ENCODE results near the gene ZFP69B. TPM values are rescaled to one million over a fixed set of nuclear protein-coding genes. Genes with fewer than 3 reads are reported as not detected.
A peak's percentile ranks its signal among the peaks of the same experiment; 100 is the strongest.

ZFP69B gene
- total RNA-seq, 4 donors from 2014 or later = 0.39 to 2.3 (median 1.3) TPM

- WGBS, 2 donors = 76 to 79% methylated on average over 3 of the region's 3 CpGs
- no peaks in the 10 kb centered on the region for H3K9me3 ChIP-seq
- no peak overlapping the region for H3K27ac ChIP-seq
- no peaks in the 10 kb centered on the region for H3K4me1 ChIP-seq
- H3K4me3 ChIP-seq = no peak overlapping the region
- no peak for DNase-seq (ENCODE audit: low spot score in 2 of 2)
- peaks cover 0 to 79% (median 16%) of the 10 kb centered on the region in 3 donors for H3K36me3 ChIP-seq
- no peaks in the 10 kb centered on the region for H3K27me3 ChIP-seq
- TF ChIP-seq EP300 (IDR thresholded peaks at IDR 0.05) (no peak), POLR2A (IDR thresholded peaks at IDR 0.05) (no peak)
- TF ChIP-seq, protein P1, sequence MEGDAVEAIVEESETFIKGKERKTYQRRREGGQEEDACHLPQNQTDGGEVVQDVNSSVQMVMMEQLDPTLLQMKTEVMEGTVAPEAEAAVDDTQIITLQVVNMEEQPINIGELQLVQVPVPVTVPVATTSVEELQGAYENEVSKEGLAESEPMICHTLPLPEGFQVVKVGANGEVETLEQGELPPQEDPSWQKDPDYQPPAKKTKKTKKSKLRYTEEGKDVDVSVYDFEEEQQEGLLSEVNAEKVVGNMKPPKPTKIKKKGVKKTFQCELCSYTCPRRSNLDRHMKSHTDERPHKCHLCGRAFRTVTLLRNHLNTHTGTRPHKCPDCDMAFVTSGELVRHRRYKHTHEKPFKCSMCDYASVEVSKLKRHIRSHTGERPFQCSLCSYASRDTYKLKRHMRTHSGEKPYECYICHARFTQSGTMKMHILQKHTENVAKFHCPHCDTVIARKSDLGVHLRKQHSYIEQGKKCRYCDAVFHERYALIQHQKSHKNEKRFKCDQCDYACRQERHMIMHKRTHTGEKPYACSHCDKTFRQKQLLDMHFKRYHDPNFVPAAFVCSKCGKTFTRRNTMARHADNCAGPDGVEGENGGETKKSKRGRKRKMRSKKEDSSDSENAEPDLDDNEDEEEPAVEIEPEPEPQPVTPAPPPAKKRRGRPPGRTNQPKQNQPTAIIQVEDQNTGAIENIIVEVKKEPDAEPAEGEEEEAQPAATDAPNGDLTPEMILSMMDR (IDR thresholded peaks at IDR 0.05) = no peak
These were observed 35.9 kb upstream of the ZFP69B start for GRCh38 chr1:40414331-40414730.

GRCh38 chr1:40416709-40417108 is 33.6 kb upstream of the ZFP69B start:
- 95 to 97% methylated on average over 4 of the region's 4 CpGs for WGBS, 2 donors
- TF ChIP-seq POLR2A (IDR thresholded peaks at IDR 0.05) (no peak), EP300 (IDR thresholded peaks at IDR 0.05) (no peak)
- TF ChIP-seq, protein P1 (IDR thresholded peaks at IDR 0.05) = no peak
- no peak for DNase-seq (ENCODE audit: low spot score in 2 of 2)
- Histone ChIP-seq H3K4me1 (peaks cover 0 to 6% (median 2%) of the 10 kb centered on the region in 4 donors), H3K9me3 (no peaks in the 10 kb centered on the region), H3K27me3 (no peaks in the 10 kb centered on the region), H3K36me3 (peaks cover 0 to 70% (median 20%) of the 10 kb centered on the region in 3 donors), H3K4me3 (no peak overlapping the region), H3K27ac (no peak overlapping the region)

- TF ChIP-seq, protein P1 (IDR thresholded peaks at IDR 0.05) = no peak
- no peak for TF ChIP-seq EP300 (IDR thresholded peaks at IDR 0.05)
- Histone ChIP-seq H3K36me3 (peaks cover 0 to 46% (median 24%) of the 10 kb centered on the region in 3 donors), H3K4me1 (peaks cover 0 to 13% (median 9%) of the 10 kb centered on the region in 4 donors), H3K27me3 (no peaks in the 10 kb centered on the region), H3K27ac (no peak overlapping the region), H3K9me3 (no peaks in the 10 kb centered on the region), H3K4me3 (no peak overlapping the region)
- DNase-seq (ENCODE audit: low spot score in 2 of 2) = peak in 1 of 2 donors; percentile 39
- WGBS, 2 donors = 37 to 40% methylated on average over 15 of the region's 15 CpGs
These were observed 28.6 kb upstream of the ZFP69B start for GRCh38 chr1:40421431-40422384.

DNA sequence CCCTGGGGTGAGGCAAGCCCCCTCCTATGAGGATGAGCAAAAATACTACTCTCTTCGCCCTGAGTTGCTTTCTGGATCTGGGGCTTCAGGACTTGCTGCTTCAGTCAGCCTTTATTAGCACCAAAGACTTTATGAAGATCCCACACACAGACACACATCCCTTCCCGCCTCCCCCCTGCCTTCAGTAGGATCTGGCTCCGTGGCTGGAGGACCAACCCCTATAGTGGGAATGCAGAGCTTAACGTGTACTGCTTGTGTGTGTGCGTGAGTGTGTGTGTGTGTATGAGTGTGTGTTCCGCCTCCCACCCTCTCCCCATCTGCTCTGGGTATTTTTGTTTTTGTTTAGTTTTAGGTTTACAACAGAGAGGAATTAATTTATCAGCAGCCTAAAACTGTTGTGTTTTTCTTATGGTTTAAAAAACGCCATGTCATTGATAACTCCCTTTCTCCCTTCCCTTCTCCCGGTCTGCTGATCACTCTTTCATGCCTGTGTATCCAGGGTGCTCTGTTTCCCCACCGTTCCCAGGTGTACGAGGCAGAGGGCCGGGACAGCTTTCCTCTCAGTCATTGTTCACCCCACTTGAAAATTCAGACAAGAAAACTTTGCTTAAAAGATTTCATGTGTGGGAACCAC is 27.5 kb upstream of the ZFP69B start:
- 73 to 76% methylated on average over 11 of the region's 11 CpGs for WGBS, 2 donors
- no peaks in the 10 kb centered on the region for H3K9me3 ChIP-seq
- no peak for TF ChIP-seq EP300 (IDR thresholded peaks at IDR 0.05)
- TF ChIP-seq, protein P1 (IDR thresholded peaks at IDR 0.05) = no peak
- no peak for TF ChIP-seq POLR2A (IDR thresholded peaks at IDR 0.05)
- DNase-seq (ENCODE audit: low spot score in 2 of 2) = no peak
- peaks cover 0 to 36% (median 16%) of the 10 kb centered on the region in 3 donors for H3K36me3 ChIP-seq
- H3K27ac ChIP-seq = peak overlapping the region in 1 of 4 donors; percentile 48
- H3K4me1 ChIP-seq = peaks cover 0 to 13% (median 9%) of the 10 kb centered on the region in 4 donors
- no peaks in the 10 kb centered on the region for H3K27me3 ChIP-seq
- no peak overlapping the region for H3K4me3 ChIP-seq

DNA sequence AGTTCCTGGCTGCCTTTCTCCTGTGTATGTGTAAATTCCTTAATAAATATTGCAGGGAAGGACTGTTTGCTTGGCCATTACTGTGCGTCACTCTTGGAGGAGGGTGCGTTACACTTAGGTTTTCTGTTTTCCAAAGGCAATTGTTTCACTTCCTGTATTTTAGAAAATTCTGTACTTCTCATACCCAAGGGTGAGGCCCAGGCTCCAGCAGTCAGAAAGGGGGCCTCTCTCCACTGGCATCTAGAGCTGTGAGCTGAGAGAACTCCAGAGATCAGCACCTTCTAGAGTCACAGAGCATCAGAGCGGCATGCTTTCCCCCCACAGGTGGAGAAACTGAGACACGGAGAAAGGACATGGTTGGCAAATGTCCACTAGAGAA is 27.0 kb upstream of the ZFP69B start:
- no peak overlapping the region for H3K27ac ChIP-seq
- TF ChIP-seq, protein P1 (IDR thresholded peaks at IDR 0.05) = no peak
- TF ChIP-seq EP300 (IDR thresholded peaks at IDR 0.05) = peak in 1 of 2 donors; percentile 15
- 91% methylated on average over 4 of the region's 4 CpGs for WGBS, 2 donors
- H3K4me1 ChIP-seq = peaks cover 0 to 13% (median 9%) of the 10 kb centered on the region in 4 donors
- H3K36me3 ChIP-seq = peaks cover 0 to 31% (median 16%) of the 10 kb centered on the region in 3 donors
- no peak for DNase-seq (ENCODE audit: low spot score in 2 of 2)
- H3K9me3 ChIP-seq = no peaks in the 10 kb centered on the region
- H3K4me3 ChIP-seq = no peak overlapping the region
- no peaks in the 10 kb centered on the region for H3K27me3 ChIP-seq
